ENCODE measurements around the gene NFE2L1. TPM values are rescaled to one million over a fixed set of nuclear protein-coding genes. Genes with fewer than 3 reads are reported as not detected.
"Not testable (repeated sequence)": the region's sequence is repeated elsewhere in the genome, so short reads cannot be mapped to it uniquely, and the experiment has no call there.

NFE2L1 gene
- total and polyA plus RNA-seq, 8 donors, result 92.1 to 173 (median 115) TPM

DNA sequence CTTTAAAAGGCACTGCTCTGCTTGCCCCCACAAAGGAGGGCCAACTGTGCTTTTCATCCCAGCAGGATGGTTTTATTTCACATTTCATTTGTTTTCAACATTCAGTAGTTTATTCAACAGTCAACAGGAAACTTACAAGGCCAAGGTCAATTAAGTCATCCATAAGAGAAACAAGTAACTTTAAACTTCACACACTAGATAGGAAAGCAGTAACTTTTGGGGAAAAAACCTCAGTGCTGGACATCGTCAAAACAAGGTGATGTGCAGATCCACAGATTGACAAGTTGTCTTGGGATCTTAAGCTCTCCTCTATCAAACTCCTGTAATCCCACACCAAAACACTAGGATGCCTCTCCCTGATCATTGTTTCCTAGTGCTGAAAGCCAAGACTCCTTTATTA, 18.5 kb downstream of the NFE2L1 start:
- no peak overlapping the region for H3K27ac ChIP-seq
- DNase-seq (no peak), ATAC-seq (no peak)
- no peak overlapping the region for H3K4me3 ChIP-seq
- intact Hi-C loops (cut with DNase I), result no loop called here
- H3K9me3 ChIP-seq, result no peaks in the 10 kb centered on the region
- H3K4me1 ChIP-seq, result peaks cover 0 to 4% of the 10 kb centered on the region in 2 donors
- TF ChIP-seq, protein P1, sequence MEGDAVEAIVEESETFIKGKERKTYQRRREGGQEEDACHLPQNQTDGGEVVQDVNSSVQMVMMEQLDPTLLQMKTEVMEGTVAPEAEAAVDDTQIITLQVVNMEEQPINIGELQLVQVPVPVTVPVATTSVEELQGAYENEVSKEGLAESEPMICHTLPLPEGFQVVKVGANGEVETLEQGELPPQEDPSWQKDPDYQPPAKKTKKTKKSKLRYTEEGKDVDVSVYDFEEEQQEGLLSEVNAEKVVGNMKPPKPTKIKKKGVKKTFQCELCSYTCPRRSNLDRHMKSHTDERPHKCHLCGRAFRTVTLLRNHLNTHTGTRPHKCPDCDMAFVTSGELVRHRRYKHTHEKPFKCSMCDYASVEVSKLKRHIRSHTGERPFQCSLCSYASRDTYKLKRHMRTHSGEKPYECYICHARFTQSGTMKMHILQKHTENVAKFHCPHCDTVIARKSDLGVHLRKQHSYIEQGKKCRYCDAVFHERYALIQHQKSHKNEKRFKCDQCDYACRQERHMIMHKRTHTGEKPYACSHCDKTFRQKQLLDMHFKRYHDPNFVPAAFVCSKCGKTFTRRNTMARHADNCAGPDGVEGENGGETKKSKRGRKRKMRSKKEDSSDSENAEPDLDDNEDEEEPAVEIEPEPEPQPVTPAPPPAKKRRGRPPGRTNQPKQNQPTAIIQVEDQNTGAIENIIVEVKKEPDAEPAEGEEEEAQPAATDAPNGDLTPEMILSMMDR (IDR thresholded peaks at IDR 0.05), result no peak
- H3K36me3 ChIP-seq, result peaks cover 0 to 90% of the 10 kb centered on the region in 2 donors
- H3K27me3 ChIP-seq, result no peaks in the 10 kb centered on the region

DNA sequence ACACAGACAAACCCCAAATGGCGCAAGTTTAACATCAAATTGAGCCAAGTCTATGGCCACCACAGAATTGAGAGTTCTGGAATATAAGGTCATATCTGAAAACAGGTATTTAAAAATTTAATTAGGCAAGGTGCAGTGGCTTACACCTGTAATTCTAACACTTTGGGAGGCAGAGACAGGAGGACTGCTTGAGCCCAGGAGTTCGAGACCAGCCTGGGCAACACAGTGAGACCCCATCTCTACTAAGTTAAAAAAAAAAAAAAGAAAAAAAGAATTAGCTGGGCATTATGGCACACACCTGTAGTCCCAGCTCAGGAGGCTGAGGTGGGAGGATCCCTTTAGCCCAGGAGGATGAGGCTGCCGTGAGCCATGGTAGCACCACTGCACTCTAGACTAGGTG, 19.1 kb downstream of the NFE2L1 start:
- ATAC-seq, result no peak
- H3K4me3 ChIP-seq, result no peak overlapping the region
- DNase-seq, result no peak
- no peak overlapping the region for H3K27ac ChIP-seq
- intact Hi-C loops (cut with DNase I), result no loop called here
- H3K4me1 ChIP-seq, result peaks cover 0 to 4% of the 10 kb centered on the region in 2 donors
- TF ChIP-seq, protein P1 (IDR thresholded peaks at IDR 0.05), result no peak
- peaks cover 0 to 87% of the 10 kb centered on the region in 2 donors for H3K36me3 ChIP-seq
- no peaks in the 10 kb centered on the region for H3K9me3 ChIP-seq
- H3K27me3 ChIP-seq, result no peaks in the 10 kb centered on the region

DNA sequence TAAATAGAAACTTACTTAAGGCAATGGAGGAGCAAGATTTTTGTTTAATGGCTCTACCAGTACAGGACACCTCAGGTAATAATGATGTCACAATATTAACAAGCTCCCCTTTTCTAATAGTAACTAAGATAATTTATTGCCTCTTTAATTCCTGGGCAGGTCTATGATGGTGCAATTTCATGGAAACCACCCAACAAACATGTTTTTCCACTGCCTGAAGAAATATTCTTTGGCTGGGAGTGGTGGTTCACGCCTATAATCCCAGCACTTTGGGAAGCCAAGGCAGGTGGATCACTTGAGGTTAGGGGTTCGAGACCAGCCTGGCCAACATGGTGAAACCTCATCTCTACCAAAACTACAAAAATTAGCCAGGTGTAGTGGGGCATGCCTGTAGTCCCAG, 19.6 kb downstream of the NFE2L1 start:
- H3K4me1 ChIP-seq; H3K9me3 ChIP-seq; intact Hi-C loops (cut with DNase I); H3K27me3 ChIP-seq; H3K27ac ChIP-seq; DNase-seq; ATAC-seq; H3K4me3 ChIP-seq: not testable (repeated sequence)
- H3K36me3 ChIP-seq, result peaks cover 0 to 87% of the 10 kb centered on the region in 2 donors

DNA sequence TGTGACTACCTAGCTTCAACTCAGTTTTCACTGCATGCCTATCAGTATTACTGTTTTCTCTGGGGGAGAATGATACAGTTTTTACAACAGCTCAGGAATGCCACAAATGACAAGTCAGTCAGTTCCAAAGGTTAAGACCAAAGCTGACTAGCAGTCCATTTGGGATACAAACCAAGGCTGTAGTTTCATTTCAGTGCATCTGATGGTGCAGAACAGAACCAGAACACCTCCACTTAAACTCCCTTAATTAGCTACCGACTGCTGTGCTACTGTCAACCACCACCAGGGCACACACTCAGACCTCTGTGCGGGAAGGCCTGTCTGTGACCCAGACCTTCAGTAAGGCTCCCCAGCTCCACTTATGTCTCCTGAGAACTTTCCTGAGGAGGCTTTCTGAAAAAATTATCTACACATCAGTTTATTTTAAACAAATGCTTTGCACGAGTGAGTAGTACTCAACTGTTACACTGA, 20.4 kb downstream of the NFE2L1 start:
- H3K27ac ChIP-seq, result no peak overlapping the region
- ATAC-seq (no peak), DNase-seq (no peak)
- peaks cover 0 to 4% of the 10 kb centered on the region in 2 donors for H3K4me1 ChIP-seq
- TF ChIP-seq, protein P1 (IDR thresholded peaks at IDR 0.05), result no peak
- no peaks in the 10 kb centered on the region for H3K9me3 ChIP-seq
- H3K27me3 ChIP-seq, result no peaks in the 10 kb centered on the region
- H3K4me3 ChIP-seq, result no peak overlapping the region
- H3K36me3 ChIP-seq, result peaks cover 0 to 83% of the 10 kb centered on the region in 2 donors
- intact Hi-C loops (cut with DNase I), result no loop called here

DNA sequence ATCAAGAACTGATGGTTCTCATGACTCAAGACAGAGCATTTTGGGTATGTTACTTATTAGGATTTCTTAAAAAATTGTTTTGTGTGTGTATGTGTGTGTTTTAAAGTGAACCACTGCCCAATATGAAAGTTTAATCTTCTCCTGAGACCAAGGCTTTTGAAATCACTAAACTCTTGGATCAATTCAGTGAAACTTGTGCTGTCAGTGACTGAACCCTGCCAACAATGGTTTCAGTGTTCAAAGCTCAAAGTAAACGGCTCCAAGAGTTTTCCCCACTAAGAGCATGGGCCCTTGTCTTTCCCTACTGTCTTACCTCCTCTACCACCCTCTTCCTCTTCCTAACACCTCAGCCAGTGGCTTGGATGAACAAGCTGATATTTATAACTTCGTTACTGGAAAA, 22.0 kb downstream of the NFE2L1 start:
- no peak overlapping the region for H3K4me3 ChIP-seq
- ATAC-seq (no peak), DNase-seq (no peak)
- H3K27me3 ChIP-seq, result no peaks in the 10 kb centered on the region
- intact Hi-C loops (cut with DNase I), result loop anchor here (10.0 kb wide), 2 partner anchors 45 to 65 kb away; no protein-coding TSS in a partner anchor
- H3K36me3 ChIP-seq, result peaks cover 0 to 78% of the 10 kb centered on the region in 2 donors
- H3K27ac ChIP-seq, result no peak overlapping the region
- peaks cover 0 to 4% of the 10 kb centered on the region in 2 donors for H3K4me1 ChIP-seq
- TF ChIP-seq, protein P1 (IDR thresholded peaks at IDR 0.05), result no peak
- H3K9me3 ChIP-seq, result no peaks in the 10 kb centered on the region

DNA sequence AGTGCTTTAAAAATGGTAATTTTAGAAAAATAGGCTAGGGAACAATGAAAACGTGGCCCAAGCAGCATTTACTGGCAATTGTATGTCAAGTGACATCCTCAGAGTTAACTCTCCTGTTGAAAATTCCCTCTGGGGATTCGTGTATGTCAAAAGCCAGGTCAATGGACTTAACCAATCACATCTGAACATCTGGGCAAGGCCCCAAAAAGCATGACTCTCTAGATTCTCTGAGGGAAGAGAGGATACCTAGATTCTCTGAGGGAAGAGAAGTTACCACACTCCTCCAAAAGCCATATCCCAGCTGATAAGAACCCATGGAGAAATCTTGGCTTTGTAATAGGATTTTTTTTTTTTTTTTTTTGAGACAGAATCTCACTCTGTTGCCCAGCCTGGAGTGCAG, 23.5 kb downstream of the NFE2L1 start:
- no peak for DNase-seq
- TF ChIP-seq, protein P1 (IDR thresholded peaks at IDR 0.05), result no peak
- intact Hi-C loops (cut with DNase I), result loop anchor here (10.0 kb wide), 2 partner anchors 47 to 63 kb away; no protein-coding TSS in a partner anchor
- no peak overlapping the region for H3K27ac ChIP-seq
- peaks cover 0 to 81% of the 10 kb centered on the region in 2 donors for H3K36me3 ChIP-seq
- H3K9me3 ChIP-seq, result no peaks in the 10 kb centered on the region
- H3K4me3 ChIP-seq, result no peak overlapping the region
- H3K4me1 ChIP-seq, result no peaks in the 10 kb centered on the region
- H3K27me3 ChIP-seq, result no peaks in the 10 kb centered on the region
- ATAC-seq, result no peak

DNA sequence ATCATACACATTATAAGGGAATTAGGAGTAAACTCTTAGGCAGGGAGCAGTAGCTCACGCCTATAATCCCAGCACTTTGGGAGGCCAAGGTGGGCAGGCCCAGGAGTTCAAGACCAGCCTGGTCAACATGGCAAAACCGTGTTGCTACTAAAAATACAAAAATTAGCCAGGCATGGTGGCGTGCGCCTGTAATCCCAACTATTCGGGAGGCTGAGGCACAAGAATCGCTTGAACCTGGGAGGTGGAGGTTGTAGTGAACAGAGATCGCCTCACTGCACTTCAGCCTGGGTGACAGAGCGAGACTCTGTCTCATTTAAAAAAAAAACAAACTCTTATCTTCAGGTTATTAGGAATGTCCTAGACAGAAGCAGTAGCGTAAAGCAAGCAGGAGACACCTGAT, 24.7 kb downstream of the NFE2L1 start:
- not testable (repeated sequence) for ATAC-seq, H3K27ac ChIP-seq, H3K9me3 ChIP-seq, H3K27me3 ChIP-seq, DNase-seq, H3K4me1 ChIP-seq, H3K4me3 ChIP-seq
- peaks cover 0 to 75% of the 10 kb centered on the region in 2 donors for H3K36me3 ChIP-seq
- intact Hi-C loops (cut with DNase I), result loop anchor here (10.0 kb wide), 2 partner anchors 48 to 62 kb away; no protein-coding TSS in a partner anchor

DNA sequence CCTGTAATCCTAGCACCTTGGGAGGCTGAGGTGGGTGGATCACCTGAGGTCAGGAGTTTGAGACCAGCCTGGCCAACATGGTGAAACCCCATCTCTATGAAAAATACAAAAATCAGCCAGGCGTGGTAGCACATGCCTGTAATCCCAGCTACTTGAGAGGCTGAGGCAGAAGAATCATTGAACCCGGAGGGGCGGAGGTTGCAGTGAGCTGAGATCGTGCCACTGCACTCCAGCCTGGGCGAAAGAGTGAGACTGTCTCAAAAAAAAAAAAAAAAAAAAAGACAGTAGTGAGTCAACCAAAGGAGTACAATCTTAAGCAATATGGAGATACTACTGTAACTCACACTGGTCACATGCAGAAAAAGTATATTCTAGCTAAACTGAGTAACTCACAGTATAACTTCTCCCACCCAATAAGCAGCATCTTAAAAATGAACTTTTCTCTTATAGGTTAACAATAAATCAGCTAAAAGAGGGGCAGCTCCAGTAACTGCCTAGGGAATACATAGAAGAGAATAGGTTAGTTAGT, 25.5 kb downstream of the NFE2L1 start:
- not testable (repeated sequence) for H3K27ac ChIP-seq, H3K27me3 ChIP-seq, ATAC-seq, H3K4me1 ChIP-seq, DNase-seq, H3K4me3 ChIP-seq, H3K9me3 ChIP-seq
- intact Hi-C loops (cut with DNase I), result loop anchor here (10.0 kb wide), 2 partner anchors 49 to 61 kb away; no protein-coding TSS in a partner anchor
- H3K36me3 ChIP-seq, result peaks cover 0 to 66% of the 10 kb centered on the region in 2 donors

Measured in left lung (tissue), 10 donors.